ENCODE measurements around the gene CNOT3. TPM values are rescaled to one million over a fixed set of nuclear protein-coding genes. Genes with fewer than 3 reads are reported as not detected.

Gene CNOT3
- total RNA-seq, 1 experiment from 2014 or later = 91.2 TPM

- no peak for DNase-seq
- H3K4me1 ChIP-seq (ENCODE audit: insufficient read depth, low read length) = no peaks in the 10 kb centered on the region
- H2AK5ac ChIP-seq (ENCODE audit: insufficient read length, low read length) = no peak overlapping the region
- H3K27ac ChIP-seq (ENCODE audit: insufficient read length, low read depth, low read length) = no peak overlapping the region
- H3K79me2 ChIP-seq (ENCODE audit: insufficient read depth, low read length) = peaks cover 1% of the 10 kb centered on the region; the same call in 1 of the 2 replicates
- H4K20me1 ChIP-seq (ENCODE audit: control insufficient read depth, insufficient read depth, insufficient read length) = no peaks in the 10 kb centered on the region
- no peak overlapping the region for H2BK15ac ChIP-seq (ENCODE audit: low read depth, low read length)
- H3K9me3 ChIP-seq (ENCODE audit: control insufficient read depth, low read depth, low read length) = no peaks in the 10 kb centered on the region
- no CpG with 5 or more reads among the region's 11 CpGs for WGBS (ENCODE audit: extremely low coverage, insufficient read length, low lambda C conversion rate)
- H3K56ac ChIP-seq (ENCODE audit: insufficient read length, low read depth, low read length) = no peak overlapping the region
- H2BK120ac ChIP-seq (ENCODE audit: low read depth, low read length, poor library complexity, severe bottlenecking) = no peak overlapping the region
- H4K8ac ChIP-seq (replicated peaks; ENCODE audit: insufficient read length, low read depth, low read length) = no peak overlapping the region
- no peak for TF ChIP-seq CTCF (conservative IDR thresholded peaks at IDR 0.05)
- H4K5ac ChIP-seq (ENCODE audit: insufficient read length, low read depth, low read length) = no peak overlapping the region
- no peak overlapping the region for H2BK20ac ChIP-seq (ENCODE audit: low read depth, low read length, poor library complexity, severe bottlenecking)
- H3K4me2 ChIP-seq (ENCODE audit: insufficient read depth, insufficient read length, low read length) = no peak overlapping the region
- no peak overlapping the region for H2BK5ac ChIP-seq (ENCODE audit: insufficient read length, low read length)
- peaks cover 5% of the 10 kb centered on the region for H3K23me2 ChIP-seq (ENCODE audit: insufficient read length, low read depth, low read length, poor library complexity, severe bottlenecking)
- H3K79me1 ChIP-seq (ENCODE audit: insufficient read depth, low read depth, low read length, poor library complexity, severe bottlenecking) = peaks cover 4% of the 10 kb centered on the region
- Mint-ChIP-seq H3K4me3 (peak overlapping the region in 1 of 2 experiments; percentile 100; a peak in 2 of 5 replicates), H3K27me3 (ENCODE audit: low read depth) (no peaks in the 10 kb centered on the region; the same call in 1 of the 2 replicates), H3K4me1 (peaks cover 6 to 8% of the 10 kb centered on the region in 2 experiments), H3K36me3 (ENCODE audit: insufficient read depth in 1 of 3, low read depth in 3 of 3) (peaks cover 38 to 52% (median 48%) of the 10 kb centered on the region in 3 experiments), H3K9me3 (peaks cover 0 to under 1% of the 10 kb centered on the region in 2 experiments; a peak in 3 of 5 replicates), H3K27ac (no peak overlapping the region; a peak in 1 of 7 replicates)
- no peak overlapping the region for H3K14ac ChIP-seq (ENCODE audit: insufficient read depth, low read length)
- H3K9ac ChIP-seq (ENCODE audit: extremely low read depth, insufficient read length, low read length) = no peak overlapping the region
- no peaks in the 10 kb centered on the region for H3K27me3 ChIP-seq (ENCODE audit: insufficient read depth, low read length)
- no peak overlapping the region for H3K18ac ChIP-seq (ENCODE audit: insufficient read length, low read depth, low read length)
- no peak overlapping the region for H3K23ac ChIP-seq (ENCODE audit: insufficient read length, low read depth, low read length)
- H3T11ph ChIP-seq (ENCODE audit: low read length) = no peak overlapping the region
- no peak overlapping the region for H2AFZ ChIP-seq (ENCODE audit: low read length)
- H4K91ac ChIP-seq (ENCODE audit: insufficient read length, low read depth, low read length) = no peak overlapping the region
- H2BK12ac ChIP-seq (ENCODE audit: insufficient read length, low read depth, low read length) = no peak overlapping the region
- no peak overlapping the region for H3K4ac ChIP-seq (ENCODE audit: low read depth, low read length)
These were observed 32.4 kb upstream of the CNOT3 start for GRCh38 chr19:54104998-54105715.

All from H9 (cell line).